HL-60/S4 treated with phorbol 12-myristate 13-acetate at 8.2 ng/mL for 4 days and 3 days (cell line): Measurements from ENCODE around the gene TRIM58.

Source experiments
- in situ Hi-C: fragments of 300-500 bp; cut with MboI; formaldehyde crosslinking; loops from 2 replicates; pipeline ENCODE4 v1.15.0; 2022; ENCODE audit warnings: low sequenced_read_pairs

The TRIM58 gene

GRCh38 chr1:247884797-247885413 is 27.9 kb downstream of the TRIM58 start:
- in situ Hi-C loops, result no loop called here

- in situ Hi-C loops, result no loop called here
Observed at GRCh38 chr1:247895163-247895637, 38.2 kb downstream of the TRIM58 start, which contains the start of gene OR2W3. Gene OR2W3, plus strand, starts transcription at chr1:247895587. Its CDS starts 0 bp downstream, at chr1:247895587.

- in situ Hi-C loops, result no loop called here
Observed at GRCh38 chr1:247895976-247896375, 39.0 kb downstream of the TRIM58 start.

- in situ Hi-C loops, result no loop called here
Observed at GRCh38 chr1:247904122-247904521, 47.1 kb downstream of the TRIM58 start.

- in situ Hi-C loops, result no loop called here
Observed at GRCh38 chr1:247905181-247905580, 48.2 kb downstream of the TRIM58 start.

GRCh38 chr1:247905910-247906503 is 49.0 kb downstream of the TRIM58 start:
- in situ Hi-C loops, result no loop called here

- in situ Hi-C loops, result no loop called here
Observed at GRCh38 chr1:247906504-247907047, 49.6 kb downstream of the TRIM58 start.

GRCh38 chr1:247908766-247909165 is 51.8 kb downstream of the TRIM58 start:
- in situ Hi-C loops, result no loop called here

- in situ Hi-C loops, result no loop called here
Observed at GRCh38 chr1:247913786-247914185, 56.8 kb downstream of the TRIM58 start.

- in situ Hi-C loops, result no loop called here
Observed at GRCh38 chr1:247914941-247915662, 58.1 kb downstream of the TRIM58 start.

- in situ Hi-C loops, result no loop called here
Observed at GRCh38 chr1:247919952-247920351, 63.0 kb downstream of the TRIM58 start, which contains the start of gene OR2T8. Gene OR2T8, plus strand, starts transcription at chr1:247920252. Its CDS starts 766 bp downstream, at chr1:247921018.

- in situ Hi-C loops, result no loop called here
Observed at GRCh38 chr1:247923941-247924340, 67.0 kb downstream of the TRIM58 start.

- in situ Hi-C loops, result no loop called here
Observed at GRCh38 chr1:247924868-247925267, 67.9 kb downstream of the TRIM58 start, which contains the start of gene OR2AJ1. Gene OR2AJ1, plus strand, starts transcription at chr1:247924889. Its CDS starts 8,880 bp downstream, at chr1:247933769.
